GM19324 (cell line): Measurements from ENCODE around the gene SSTR3.
"Not testable (repeated sequence)": the region's sequence is repeated elsewhere in the genome, so short reads cannot be mapped to it uniquely, and the experiment has no call there.

ENCODE experiments used
- ATAC-seq: cut with Tn5 transposase; IDR thresholded peaks from one replicate; pipeline ENCODE4 v1.9.1; 2021; ENCODE audit warnings: mild to moderate bottlenecking, moderate library complexity; ENCODE audit not compliant: unreplicated experiment, low FRiP score

The SSTR3 gene

DNA sequence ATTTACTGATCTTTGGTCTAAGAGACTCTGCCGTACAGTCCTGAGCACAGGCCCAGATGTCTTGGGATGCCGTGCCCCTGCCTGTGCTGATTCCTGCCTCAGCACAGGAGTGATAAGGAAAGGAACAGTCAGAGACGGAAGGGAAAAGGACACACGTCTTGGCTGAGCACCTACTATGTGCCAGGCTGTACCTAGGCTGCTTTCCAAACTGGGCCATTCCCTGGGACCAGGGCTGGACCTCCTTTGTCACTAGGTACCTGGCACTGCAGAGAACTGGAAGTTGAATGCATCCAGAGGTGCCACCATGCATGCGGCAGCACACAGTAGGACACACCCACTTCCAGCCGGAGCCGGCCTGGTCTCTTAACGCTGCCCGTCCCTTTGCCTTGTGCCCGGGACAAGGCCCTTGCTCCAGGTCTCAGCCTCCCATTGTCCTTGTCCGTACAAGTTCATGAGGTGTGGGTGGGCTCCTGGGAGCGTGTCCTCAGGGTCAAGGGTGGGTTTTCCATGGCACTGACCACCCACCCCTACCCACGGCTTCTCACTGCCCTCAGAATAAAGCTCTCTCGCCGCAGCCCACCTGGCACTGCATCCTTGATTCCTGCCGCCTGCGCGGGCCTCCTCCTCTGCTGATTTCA, 1.1 kb upstream of the SSTR3 start:
- no peak for ATAC-seq

DNA sequence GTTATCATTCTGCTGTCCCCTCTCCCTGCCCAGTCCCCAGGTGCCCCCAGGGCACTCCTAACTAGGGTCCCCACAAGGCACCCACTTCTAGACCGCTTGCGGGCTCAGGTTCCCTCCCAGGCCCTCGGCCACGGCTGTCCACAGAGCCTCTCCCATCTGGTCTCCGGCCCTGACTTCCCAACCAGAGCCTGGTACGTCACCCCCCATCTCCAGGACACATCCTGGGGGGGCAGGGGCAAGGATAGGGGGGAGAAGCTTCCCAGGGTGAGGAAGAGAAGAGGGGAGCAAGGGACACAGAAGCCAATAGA, 457 bp downstream of the SSTR3 start:
- no peak for ATAC-seq

DNA sequence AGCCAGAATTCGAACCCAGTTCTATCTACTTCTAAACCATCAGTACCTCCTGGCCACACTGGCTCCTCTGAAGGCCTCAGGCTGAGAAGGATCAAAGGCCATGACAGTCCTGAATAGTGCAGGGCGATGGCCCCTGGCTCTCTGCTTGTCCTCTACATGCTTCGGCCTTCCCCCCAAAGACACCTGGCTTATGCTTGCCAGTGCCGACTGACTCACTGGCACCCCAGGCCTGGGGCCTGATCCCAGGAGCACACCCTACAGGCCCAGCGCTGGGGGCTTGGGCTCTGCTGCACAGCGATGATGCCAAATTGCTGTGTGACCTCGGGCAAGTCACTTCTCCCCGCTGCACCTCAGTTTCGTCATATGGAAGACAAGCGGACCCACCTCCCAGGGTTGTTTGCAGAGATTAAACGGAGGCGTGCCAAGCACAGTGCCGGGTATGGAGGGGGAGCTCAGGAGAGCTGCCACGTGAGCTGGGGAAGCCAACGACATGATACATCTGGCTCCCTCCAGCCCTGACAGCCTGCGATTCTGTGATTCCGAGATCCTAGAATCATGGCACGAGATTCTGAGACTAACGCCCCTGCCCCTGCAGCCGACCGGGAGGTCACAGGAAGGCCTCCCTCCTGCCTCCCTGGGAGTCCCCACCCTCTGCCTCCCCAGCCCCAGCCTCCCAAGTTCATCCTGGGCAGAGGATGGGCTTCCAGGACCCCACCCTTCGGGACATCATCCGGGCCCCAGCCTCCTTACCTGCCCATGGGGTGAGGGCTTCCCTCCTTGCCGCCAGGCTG, 1.0 kb downstream of the SSTR3 start:
- no peak for ATAC-seq

DNA sequence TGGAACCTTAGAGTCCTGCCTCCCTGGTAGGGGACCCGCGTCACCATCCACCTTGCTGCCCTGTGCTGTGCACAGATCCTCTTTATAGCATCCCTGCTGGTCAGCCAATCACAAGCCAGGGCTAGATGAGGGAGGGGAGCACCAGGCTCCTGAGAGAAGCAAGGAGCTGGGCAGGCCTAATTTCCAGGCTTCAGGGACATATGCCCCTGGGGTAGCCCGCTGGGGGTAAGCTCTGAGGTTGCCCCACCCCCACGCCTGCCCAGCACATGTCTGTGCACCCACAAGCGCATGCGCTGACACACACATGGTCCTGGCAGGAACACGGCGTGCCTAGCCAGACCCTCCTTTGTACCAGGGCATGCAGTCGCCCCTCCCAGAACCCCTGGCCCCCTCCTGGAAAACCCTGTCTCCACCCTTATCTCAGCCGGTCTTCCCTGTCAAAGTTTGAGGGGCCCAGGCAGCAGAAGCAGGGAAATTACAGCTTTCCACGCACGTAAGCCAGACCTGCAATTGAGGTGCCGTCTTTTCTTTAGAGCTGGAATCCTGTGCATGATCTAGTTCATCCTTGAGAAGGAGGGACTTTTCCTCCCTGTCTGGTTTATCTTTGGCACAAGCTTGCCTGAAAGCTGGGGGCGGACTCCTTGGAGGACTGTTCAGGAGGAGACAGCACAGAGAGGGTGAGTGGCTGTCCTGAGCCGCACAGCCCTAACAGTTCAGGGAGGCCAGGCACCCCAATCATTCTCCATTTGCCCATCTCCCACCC, 2.1 kb downstream of the SSTR3 start:
- ATAC-seq, result no peak

DNA sequence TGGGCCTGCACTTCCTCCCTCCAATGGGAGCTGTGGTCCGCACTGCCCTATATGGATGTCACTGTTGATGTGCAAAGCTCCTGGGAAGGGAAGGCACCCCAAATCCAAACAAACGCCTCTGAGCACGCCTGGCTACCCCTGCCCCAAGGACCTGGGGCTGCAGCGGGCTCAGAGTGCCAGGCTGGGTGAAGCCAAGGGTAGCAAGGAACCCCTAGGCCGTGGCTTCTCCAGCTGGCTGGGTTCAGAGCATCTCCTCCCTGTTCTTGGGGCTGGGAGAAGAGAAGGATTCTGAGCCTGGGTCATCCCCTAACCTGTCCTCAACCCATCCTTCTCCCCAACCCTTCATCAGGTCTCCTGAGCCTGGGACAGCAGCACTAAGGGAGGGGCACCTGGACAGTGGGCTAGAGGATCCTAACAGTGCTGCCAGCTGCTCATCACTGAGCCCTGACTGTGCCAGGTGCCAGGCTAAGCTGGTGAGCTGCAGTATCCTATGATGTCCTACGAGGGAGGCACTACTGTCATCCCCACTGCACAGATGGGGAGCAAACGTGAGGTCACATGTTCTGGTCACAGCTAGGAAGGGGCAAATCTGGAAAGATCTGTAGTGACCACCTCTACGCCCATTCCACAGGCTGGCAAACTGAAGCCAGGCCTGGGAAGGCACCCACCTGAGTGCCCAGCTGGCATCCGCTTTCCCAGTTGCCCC, 3.0 kb downstream of the SSTR3 start:
- ATAC-seq, result no peak

- no peak for ATAC-seq
These were observed 3.7 kb downstream of the SSTR3 start for GRCh38 chr22:37208401-37209139.

DNA sequence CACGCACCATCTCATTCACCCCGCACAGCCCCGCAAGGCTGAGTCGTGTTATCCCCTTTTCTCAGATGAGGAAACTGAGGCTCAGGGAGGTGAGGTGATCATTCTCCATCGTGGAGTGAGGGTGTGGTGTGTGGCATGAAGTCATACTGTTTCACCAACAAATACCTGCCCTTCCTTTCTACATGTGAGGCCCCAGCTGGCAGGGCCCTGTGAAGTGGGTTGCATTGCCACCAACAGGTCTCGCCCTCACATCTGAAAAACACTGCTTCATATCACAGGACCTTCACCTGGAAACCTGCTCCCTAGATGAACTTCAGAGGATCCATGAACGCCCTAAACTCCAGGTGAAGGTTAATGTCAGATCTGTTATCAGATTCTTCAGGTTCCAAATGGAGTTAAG, 4.3 kb downstream of the SSTR3 start:
- no peak for ATAC-seq

- no peak for ATAC-seq
These were observed 5.1 kb downstream of the SSTR3 start for GRCh38 chr22:37206841-37207821.

GRCh38 chr22:37206118-37206840, 6.0 kb downstream of the SSTR3 start:
- ATAC-seq, result no peak

- no peak for ATAC-seq
These were observed 7.2 kb downstream of the SSTR3 start for GRCh38 chr22:37205046-37205445.

DNA sequence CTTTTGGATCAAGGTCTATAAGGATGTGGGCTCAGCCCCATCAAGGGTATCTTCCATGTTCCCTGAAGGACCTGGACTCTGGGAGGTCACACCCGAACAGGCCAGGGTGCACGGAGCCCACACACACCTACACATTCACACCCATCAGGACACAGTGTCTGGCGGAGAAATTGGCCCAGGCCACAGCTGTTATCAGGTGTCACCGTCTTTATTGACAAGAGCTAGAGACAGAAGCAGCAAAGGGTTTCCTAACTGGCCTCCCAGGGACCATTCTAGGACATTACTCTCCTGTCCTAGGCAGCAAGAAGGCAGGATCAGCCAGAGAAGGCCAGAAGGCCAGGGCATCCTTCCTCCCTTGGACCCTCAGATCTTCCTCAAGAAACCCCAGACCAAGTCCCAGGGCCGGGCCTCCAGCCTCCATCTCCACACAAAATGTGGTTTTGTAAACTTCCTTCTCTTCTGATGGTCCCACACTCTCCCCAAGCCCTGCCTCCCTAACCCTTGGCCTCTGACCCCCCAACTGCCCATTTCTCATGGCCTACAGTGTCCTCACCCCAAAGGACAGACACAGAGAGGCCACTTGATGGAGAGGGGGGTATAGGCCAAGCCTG, 8.1 kb downstream of the SSTR3 start:
- no peak for ATAC-seq

DNA sequence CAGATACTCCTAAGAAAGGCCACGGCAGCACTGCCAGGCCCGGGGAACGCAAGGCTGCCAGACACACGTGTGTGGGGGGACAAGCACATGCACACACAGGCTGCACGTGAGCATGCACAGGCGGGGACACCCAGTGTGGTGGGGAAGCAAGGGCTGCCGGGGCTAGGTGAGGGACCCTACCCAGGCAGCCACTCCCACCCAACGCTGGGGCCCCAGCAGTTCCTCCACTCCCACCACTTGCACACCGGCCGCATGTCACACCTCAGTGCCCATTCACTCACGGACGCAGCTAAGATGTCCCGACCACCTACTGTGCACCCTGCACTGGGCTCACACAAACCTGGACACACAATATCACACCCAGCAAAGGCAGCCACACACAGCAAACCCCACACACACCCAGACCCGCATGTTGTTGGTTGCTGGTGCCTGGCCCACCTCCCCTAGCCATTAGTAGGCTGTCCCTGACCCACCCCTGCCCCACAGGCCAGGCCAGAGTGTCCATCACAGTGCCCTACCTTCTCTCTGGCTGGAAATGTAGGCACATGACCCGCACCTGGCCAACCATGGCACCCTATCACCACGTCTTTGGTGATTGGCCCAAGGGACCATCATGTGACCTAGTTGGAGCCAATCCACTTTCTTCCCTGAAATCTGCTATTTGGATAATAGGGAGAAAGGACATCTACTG, 8.8 kb downstream of the SSTR3 start:
- ATAC-seq, result no peak

DNA sequence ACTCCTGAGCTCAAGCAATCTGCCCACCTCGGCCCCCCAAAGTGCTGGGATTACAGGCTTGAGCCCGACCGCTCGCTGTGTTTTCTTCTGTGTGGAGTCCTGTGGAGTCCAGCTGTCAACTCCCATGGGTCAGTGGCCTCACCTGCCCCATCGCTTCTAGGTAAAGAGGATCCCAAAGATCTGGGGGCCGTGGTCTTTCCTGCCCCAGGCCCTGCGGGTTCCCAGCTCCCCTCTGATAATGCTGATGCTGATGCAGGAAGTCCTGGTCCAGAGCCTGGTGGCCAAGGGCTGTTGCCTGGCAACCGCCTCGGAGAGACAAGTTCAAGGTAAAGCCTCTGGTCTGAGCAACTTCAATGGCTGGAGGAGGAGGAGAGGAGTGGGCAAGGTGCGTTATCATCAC, 9.6 kb downstream of the SSTR3 start:
- no peak for ATAC-seq

- ATAC-seq, result no peak
These were observed 10.2 kb downstream of the SSTR3 start for GRCh38 chr22:37202001-37202555.

DNA sequence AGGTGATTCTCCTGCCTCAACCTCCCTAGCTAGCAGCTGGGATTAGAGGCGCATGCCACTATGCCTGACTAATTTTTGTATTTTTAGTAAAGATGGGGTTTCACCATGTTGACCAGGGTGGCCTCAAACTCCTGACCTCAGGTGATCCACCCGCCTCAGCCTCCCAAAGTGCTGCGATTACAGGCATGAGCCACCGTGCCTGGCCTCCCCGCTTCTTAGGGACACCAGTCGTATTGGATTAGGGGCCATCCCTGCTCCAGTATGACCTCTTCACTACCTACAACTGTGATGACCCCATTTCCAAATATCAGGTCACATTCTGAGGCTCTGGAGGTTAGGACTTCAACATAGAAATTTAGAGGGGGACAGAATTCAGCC, 10.8 kb downstream of the SSTR3 start:
- not testable (repeated sequence) for ATAC-seq

GRCh38 chr22:37199760-37200108, 12.5 kb downstream of the SSTR3 start:
- no peak for ATAC-seq

GRCh38 chr22:37199103-37199759, 13.0 kb downstream of the SSTR3 start:
- peak; percentile 87 for ATAC-seq
